Thymus (tissue), 11 donors: ENCODE measurements around the gene RAD51B. TPM values are rescaled to one million over a fixed set of nuclear protein-coding genes. Genes with fewer than 3 reads are reported as not detected.
"Not testable (repeated sequence)": the region's sequence is repeated elsewhere in the genome, so short reads cannot be mapped to it uniquely, and the experiment has no call there.

Experiments used
- DNase-seq, 9 donors: peaks; one replicate each; pipeline ENCODE4 v3.0.0-alpha.2; 2013; ENCODE audit warnings: low spot score in 9 of 9, low read depth in 6 of 9, missing footprints in 1 of 9
- H3K27ac ChIP-seq, 2 donors: one replicate each; pipeline ENCODE4 v1.5.1; 2013; ENCODE audit warnings: control low read depth in 1 of 2, low read depth in 1 of 2, low read length in 1 of 2, mild to moderate bottlenecking in 1 of 2, moderate library complexity in 1 of 2
- H3K27me3 ChIP-seq, 2 donors: one replicate each; pipeline ENCODE4 v1.5.1; 2013; ENCODE audit warnings: low read length in 1 of 2; ENCODE audit not compliant: control insufficient read depth in 2 of 2, insufficient read depth in 1 of 2
- H3K36me3 ChIP-seq, 2 donors: one replicate each; pipeline ENCODE4 v1.5.1; 2013; ENCODE audit warnings: low read length in 1 of 2, mild to moderate bottlenecking in 1 of 2, moderate library complexity in 1 of 2; ENCODE audit not compliant: control insufficient read depth in 2 of 2, insufficient read depth in 2 of 2
- H3K4me1 ChIP-seq, 2 donors: one replicate each; pipeline ENCODE4 v1.5.1; 2013; ENCODE audit warnings: low read length in 2 of 2; ENCODE audit not compliant: control insufficient read depth in 2 of 2, insufficient read depth in 2 of 2
- H3K4me3 ChIP-seq, 2 donors: one replicate each; pipeline ENCODE4 v1.5.1; 2013; ENCODE audit warnings: low read length in 2 of 2, control low read depth in 1 of 2, mild to moderate bottlenecking in 1 of 2
- H3K9me3 ChIP-seq, 2 donors: one replicate each; pipeline ENCODE4 v1.5.1; 2013; ENCODE audit warnings: low read length in 1 of 2, mild to moderate bottlenecking in 1 of 2; ENCODE audit not compliant: control insufficient read depth in 2 of 2, insufficient read depth in 1 of 2
- WGBS: extraction: QIAGEN DNeasy Blood & Tissue Kit; methylation state at CpG from one replicate; pipeline ENCODE4 v1.1.7; 2013; 5-methylcytosine and 5-hydroxymethylcytosine counted together
- polyA plus RNA-seq: library from polyadenylated mRNA; stranded (reverse); fragments of 200-250 nt; gene quantifications from one replicate; pipeline ENCODE4 v1.2.3, GENCODE V29; 2013
- total RNA-seq: library from RNA; stranded (reverse); fragments of 120-200 nt; gene quantifications from one replicate; pipeline ENCODE4 v1.2.4, GENCODE V29; 2013
- donor health status: healthy.

RAD51B gene
- total and polyA plus RNA-seq, 2 donors, result 7.8 to 17.8 TPM

DNA sequence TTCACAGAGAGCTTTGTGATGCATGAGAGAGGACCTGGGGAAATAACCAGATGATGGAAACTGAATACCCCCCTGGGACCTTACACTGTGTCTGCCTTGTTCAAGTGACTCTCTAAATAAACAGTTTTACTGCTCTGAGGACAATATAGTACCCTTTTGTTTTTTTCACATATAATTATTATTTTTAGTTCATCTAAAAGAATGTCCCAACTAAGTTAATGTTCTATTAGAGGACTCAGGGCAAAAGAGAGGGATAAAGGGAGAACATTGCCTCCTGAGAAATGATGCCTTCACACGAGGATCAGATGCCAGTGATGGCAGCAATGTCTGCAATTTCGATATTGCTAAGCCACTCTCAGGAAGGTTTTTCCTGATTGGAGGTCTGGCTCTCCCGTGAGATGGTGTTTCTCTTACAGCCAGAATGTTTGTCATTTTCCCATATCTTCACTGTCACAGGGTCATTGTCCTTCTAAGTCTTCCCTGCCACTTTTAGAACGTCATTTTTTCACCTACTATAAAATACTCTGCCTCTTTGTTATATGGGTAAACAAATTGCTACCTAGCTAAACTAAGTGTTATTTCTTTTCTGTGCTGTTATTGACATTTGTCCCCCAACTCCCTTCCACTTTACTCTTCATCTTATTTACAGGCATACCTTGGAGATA, 201.6 kb downstream of the RAD51B start:
- no peak overlapping the region for H3K27ac ChIP-seq
- DNase-seq, result no peak
- no peaks in the 10 kb centered on the region for H3K27me3 ChIP-seq
- no peaks in the 10 kb centered on the region for H3K4me1 ChIP-seq
- no peaks in the 10 kb centered on the region for H3K36me3 ChIP-seq
- 93% methylated on average over 4 of the region's 4 CpGs for WGBS
- H3K9me3 ChIP-seq, result no peaks in the 10 kb centered on the region
- no peak overlapping the region for H3K4me3 ChIP-seq

DNA sequence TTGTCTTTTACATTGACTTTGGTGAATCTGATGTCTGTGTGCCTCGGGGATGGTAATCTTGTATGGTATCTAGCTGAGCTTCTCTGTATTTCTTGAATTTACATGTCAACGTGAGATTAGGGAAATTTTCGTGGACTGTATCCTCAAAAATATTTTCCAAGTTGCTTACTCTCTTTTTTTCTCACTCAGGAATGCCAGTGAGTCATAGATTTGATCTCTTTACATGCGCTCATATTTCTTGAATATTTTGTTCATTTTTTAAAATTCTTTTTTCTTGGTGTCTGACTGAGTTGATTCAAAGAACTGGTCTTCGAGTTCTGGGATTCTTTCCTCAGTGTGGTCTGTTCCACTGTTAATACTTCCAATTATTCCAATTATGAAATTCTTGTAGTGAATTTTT, 207.7 kb downstream of the RAD51B start:
- no peaks in the 10 kb centered on the region for H3K27me3 ChIP-seq
- no peaks in the 10 kb centered on the region for H3K4me1 ChIP-seq
- no peak for DNase-seq
- H3K36me3 ChIP-seq, result no peaks in the 10 kb centered on the region
- whole genome bisulfite sequencing, result 97% methylated on average over 5 of the region's 5 CpGs
- no peak overlapping the region for H3K27ac ChIP-seq
- peaks cover 0 to 6% of the 10 kb centered on the region in 2 donors for H3K9me3 ChIP-seq
- H3K4me3 ChIP-seq, result no peak overlapping the region

DNA sequence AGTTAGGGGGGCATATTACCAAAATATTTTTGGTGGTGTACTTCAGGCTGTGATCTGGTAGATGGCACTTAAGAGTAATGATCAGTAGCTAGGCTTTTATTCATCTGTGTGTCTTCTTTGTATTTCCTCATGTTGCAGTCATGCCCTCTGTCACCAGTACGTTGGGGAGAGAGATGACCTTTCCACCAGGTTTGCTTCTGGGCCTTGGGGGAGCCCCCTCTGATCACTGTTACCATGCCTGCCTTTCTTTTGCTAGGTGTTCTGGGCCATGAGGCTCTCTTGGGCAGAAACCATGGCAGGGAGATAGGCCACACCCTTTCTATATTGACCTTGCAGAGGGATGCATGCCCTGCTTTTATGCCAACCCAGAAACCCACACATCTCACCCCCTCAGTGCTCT, 208.5 kb downstream of the RAD51B start:
- Histone ChIP-seq H3K27me3 (no peaks in the 10 kb centered on the region), H3K4me1 (no peaks in the 10 kb centered on the region), H3K4me3 (no peak overlapping the region), H3K27ac (no peak overlapping the region), H3K36me3 (no peaks in the 10 kb centered on the region), H3K9me3 (peaks cover 0 to 6% of the 10 kb centered on the region in 2 donors)
- no peak for DNase-seq
- 82% methylated on average over 1 of the region's 1 CpG for WGBS

DNA sequence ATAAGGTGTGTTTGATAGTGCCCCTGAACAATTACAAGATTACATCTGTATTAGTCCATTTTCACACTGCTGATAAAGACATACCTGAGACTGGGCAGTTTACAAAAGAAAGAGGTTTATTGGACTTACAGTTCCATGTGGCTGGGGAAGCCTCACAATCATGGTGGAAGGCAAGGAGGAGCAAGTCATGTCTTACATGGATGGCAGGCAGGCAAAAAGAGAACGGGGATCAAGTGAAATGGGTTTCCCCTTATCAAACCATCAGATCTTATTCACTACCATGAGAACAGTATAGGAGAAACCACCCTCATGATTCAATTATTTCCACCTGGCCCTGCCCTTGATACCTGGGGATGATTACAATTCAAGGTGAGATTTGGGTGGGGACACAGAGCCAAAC, 211.4 kb downstream of the RAD51B start:
- not testable (repeated sequence) for H3K4me3 ChIP-seq, H3K27ac ChIP-seq, H3K36me3 ChIP-seq, DNase-seq, H3K9me3 ChIP-seq, H3K27me3 ChIP-seq, H3K4me1 ChIP-seq
- 100% methylated on average over 1 of the region's 1 CpG for WGBS

DNA sequence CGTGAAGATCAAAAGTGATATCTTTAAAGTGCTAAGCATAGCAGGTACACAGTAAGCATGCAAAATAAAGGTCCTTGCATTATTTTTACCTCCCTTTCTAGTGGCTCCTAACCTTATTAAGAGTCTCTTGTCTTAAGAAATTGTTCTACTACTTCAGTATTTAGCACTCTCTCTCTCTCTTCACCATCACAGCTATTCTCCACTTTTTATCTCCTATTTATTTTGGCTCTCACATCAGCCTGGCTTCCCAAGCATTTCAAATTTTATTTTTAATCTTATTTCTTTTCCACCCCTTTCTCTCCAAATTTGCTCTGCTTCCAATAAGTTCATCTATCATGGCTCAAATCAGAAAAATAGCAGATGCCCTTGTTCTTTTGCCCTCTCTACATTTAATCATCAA, 212.6 kb downstream of the RAD51B start:
- DNase-seq, result no peak
- Histone ChIP-seq H3K4me3 (no peak overlapping the region), H3K9me3 (peaks cover 0 to 6% of the 10 kb centered on the region in 2 donors), H3K27me3 (no peaks in the 10 kb centered on the region), H3K27ac (no peak overlapping the region), H3K4me1 (no peaks in the 10 kb centered on the region), H3K36me3 (no peaks in the 10 kb centered on the region)
- WGBS, result 100% methylated on average over 1 of the region's 1 CpG

DNA sequence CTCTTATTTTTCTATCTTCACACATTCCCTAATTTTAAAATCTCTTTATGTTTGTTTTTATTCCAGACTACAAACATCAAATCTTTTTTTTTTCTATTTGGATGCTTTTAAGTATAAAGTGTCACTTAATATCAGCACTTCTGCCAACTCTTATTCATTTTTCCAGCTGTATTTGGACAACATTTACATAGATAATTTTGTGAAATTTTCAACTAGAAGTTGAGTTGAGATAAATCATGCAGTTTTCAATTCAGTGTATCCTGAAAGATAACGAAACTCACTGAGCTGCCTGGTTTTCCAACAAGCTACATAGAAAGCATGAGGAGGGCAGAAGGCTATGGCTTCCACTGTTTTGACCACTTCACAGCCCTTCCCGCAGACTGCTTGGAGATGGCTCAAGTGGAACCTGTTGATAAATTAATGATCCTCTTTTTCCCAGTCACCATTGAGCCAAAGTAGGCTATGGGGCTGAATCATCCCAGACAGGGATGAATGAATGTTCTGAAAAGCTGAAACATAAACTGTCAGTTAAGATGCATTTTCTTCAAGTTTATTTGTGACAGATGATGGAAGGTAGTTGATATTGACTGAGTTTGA, 213.9 kb downstream of the RAD51B start:
- H3K4me3 ChIP-seq, result no peak overlapping the region
- peaks cover 0 to 5% of the 10 kb centered on the region in 2 donors for H3K9me3 ChIP-seq
- no peaks in the 10 kb centered on the region for H3K36me3 ChIP-seq
- H3K27me3 ChIP-seq, result no peaks in the 10 kb centered on the region
- no peak for DNase-seq
- 97% methylated on average over 2 of the region's 2 CpGs for WGBS
- no peak overlapping the region for H3K27ac ChIP-seq
- H3K4me1 ChIP-seq, result no peaks in the 10 kb centered on the region

DNA sequence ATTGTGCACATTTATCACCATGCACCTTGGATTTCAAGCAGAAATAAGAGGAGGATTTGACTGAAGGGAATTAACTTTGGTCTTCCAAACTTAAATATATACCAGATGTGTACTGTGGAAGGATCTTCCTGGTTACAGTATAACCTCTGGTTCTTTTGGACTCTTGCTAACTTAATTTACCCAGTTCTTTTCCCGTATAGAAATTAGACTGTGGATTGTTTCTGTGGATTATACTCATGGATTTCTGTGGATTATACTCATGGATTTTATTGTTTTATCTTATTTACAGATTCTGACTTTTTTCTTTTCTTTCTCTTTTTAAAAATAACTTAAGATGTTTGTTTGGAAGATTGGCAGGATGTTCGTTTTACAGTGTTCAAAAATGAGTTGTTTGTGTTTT, 215.3 kb downstream of the RAD51B start:
- no peaks in the 10 kb centered on the region for H3K4me1 ChIP-seq
- H3K27me3 ChIP-seq, result no peaks in the 10 kb centered on the region
- DNase-seq, result no peak
- 97% methylated on average over 2 of the region's 2 CpGs for WGBS
- no peak overlapping the region for H3K27ac ChIP-seq
- H3K9me3 ChIP-seq, result no peaks in the 10 kb centered on the region
- H3K36me3 ChIP-seq, result no peaks in the 10 kb centered on the region
- no peak overlapping the region for H3K4me3 ChIP-seq

DNA sequence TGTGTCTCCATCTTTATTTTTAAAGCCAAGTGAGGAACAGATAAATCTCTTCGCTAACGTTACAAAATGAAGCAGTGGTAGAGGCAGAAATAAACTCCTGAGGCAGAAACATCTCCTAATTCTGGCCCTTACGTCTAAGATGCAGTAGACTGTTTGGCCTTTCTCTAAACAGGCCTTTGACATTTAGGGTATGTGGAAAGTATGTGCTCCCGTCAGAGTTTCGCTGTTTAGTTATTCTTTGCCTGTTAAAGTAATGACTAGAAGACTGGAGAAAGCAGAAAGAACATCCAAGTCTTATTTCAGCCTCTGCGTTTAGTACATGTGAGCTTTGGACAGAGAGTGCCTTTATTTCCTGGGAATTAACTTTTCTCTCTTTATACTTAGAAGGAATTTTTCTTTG, 216.6 kb downstream of the RAD51B start:
- no peaks in the 10 kb centered on the region for H3K9me3 ChIP-seq
- H3K4me1 ChIP-seq, result peaks cover 0 to 4% of the 10 kb centered on the region in 2 donors
- H3K36me3 ChIP-seq, result no peaks in the 10 kb centered on the region
- H3K4me3 ChIP-seq, result no peak overlapping the region
- 97% methylated on average over 6 of the region's 6 CpGs for WGBS
- no peaks in the 10 kb centered on the region for H3K27me3 ChIP-seq
- no peak overlapping the region for H3K27ac ChIP-seq
- no peak for DNase-seq

DNA sequence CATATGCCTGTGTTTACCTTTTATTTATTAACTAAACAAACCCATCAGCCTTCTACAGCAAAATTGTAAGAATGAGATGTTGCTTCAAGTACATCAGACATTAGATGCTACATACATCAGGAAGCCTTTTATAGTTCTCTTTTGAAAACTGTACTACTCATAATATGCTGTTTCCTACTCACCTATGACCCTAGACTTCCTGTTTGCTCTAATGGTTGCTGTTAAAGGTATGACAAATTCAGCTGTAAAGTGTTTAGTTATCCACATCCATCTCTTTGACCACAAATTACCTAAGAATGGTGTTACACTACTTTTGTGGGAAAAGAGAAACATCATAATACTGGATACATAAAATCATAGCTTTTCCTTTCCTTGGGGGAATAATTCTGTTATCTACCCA, 220.0 kb downstream of the RAD51B start:
- peaks cover 0 to 6% of the 10 kb centered on the region in 2 donors for H3K4me1 ChIP-seq
- DNase-seq, result no peak
- H3K4me3 ChIP-seq, result no peak overlapping the region
- H3K27ac ChIP-seq, result no peak overlapping the region
- no peaks in the 10 kb centered on the region for H3K36me3 ChIP-seq
- H3K9me3 ChIP-seq, result no peaks in the 10 kb centered on the region
- H3K27me3 ChIP-seq, result no peaks in the 10 kb centered on the region
